NCI-H1092 (cell line): ENCODE data around the gene RPS6KA3.
A peak's percentile ranks its signal among the peaks of the same experiment; 100 is the strongest.

Source experiments
- DNase-seq: peaks from one replicate; lab custom pipeline; 2025; lab: John Stamatoyannopoulos, UW

Gene RPS6KA3

GRCh38 chrX:20266810-20267606 lies at the start of gene RPS6KA3:
TSS of gene RPS6KA3 (minus strand) at chrX:20266909. CDS start at chrX:20266632, 277 bp downstream.
- DNase-seq: peak; percentile 88

GRCh38 chrX:20315140-20315539 lies 48.4 kb upstream of the RPS6KA3 start:
- DNase-seq: no peak

- DNase-seq: no peak
These were observed 47.2 kb upstream of the RPS6KA3 start for GRCh38 chrX:20313899-20314298.

GRCh38 chrX:20312018-20312417 lies 45.3 kb upstream of the RPS6KA3 start:
- DNase-seq: no peak

- DNase-seq: no peak
These were observed 44.8 kb upstream of the RPS6KA3 start for GRCh38 chrX:20311505-20311904.

- DNase-seq: no peak
These were observed 43.1 kb upstream of the RPS6KA3 start for GRCh38 chrX:20309806-20310205.

GRCh38 chrX:20306668-20307067 lies 40.0 kb upstream of the RPS6KA3 start:
- no peak for DNase-seq

GRCh38 chrX:20300822-20301221 lies 34.1 kb upstream of the RPS6KA3 start:
- DNase-seq: no peak

GRCh38 chrX:20294957-20295356 lies 28.2 kb upstream of the RPS6KA3 start:
- no peak for DNase-seq

GRCh38 chrX:20294284-20294683 lies 27.6 kb upstream of the RPS6KA3 start:
- no peak for DNase-seq

- DNase-seq: no peak
These were observed 18.8 kb upstream of the RPS6KA3 start for GRCh38 chrX:20285511-20285910.

GRCh38 chrX:20284992-20285391 lies 18.3 kb upstream of the RPS6KA3 start:
- no peak for DNase-seq

GRCh38 chrX:20284444-20284843 lies 17.7 kb upstream of the RPS6KA3 start:
- DNase-seq: no peak

- DNase-seq: no peak
These were observed 14.2 kb upstream of the RPS6KA3 start for GRCh38 chrX:20280938-20281337.

- no peak for DNase-seq
These were observed 7.4 kb upstream of the RPS6KA3 start for GRCh38 chrX:20274121-20274520.

- DNase-seq: no peak
These were observed 5.0 kb upstream of the RPS6KA3 start for GRCh38 chrX:20271730-20272129.

GRCh38 chrX:20271186-20271585 lies 4.5 kb upstream of the RPS6KA3 start:
- DNase-seq: no peak

GRCh38 chrX:20270562-20270890 lies 3.8 kb upstream of the RPS6KA3 start:
- DNase-seq: no peak

- DNase-seq: no peak
These were observed 3.3 kb upstream of the RPS6KA3 start for GRCh38 chrX:20269848-20270561.

- DNase-seq: no peak
These were observed 1.4 kb upstream of the RPS6KA3 start for GRCh38 chrX:20267931-20268701.

GRCh38 chrX:20267607-20267930 lies 860 bp upstream of the RPS6KA3 start:
- no peak for DNase-seq

GRCh38 chrX:20265726-20266681 lies 705 bp downstream of the RPS6KA3 start:
- no peak for DNase-seq
